GM19043 (cell line): ENCODE results near the gene CEMIP.

ENCODE experiments used
- ATAC-seq: cut with Tn5 transposase; IDR thresholded peaks from one replicate; pipeline ENCODE4 v1.9.1; 2021; ENCODE audit warnings: low read depth; ENCODE audit not compliant: unreplicated experiment

CEMIP gene, protein sequence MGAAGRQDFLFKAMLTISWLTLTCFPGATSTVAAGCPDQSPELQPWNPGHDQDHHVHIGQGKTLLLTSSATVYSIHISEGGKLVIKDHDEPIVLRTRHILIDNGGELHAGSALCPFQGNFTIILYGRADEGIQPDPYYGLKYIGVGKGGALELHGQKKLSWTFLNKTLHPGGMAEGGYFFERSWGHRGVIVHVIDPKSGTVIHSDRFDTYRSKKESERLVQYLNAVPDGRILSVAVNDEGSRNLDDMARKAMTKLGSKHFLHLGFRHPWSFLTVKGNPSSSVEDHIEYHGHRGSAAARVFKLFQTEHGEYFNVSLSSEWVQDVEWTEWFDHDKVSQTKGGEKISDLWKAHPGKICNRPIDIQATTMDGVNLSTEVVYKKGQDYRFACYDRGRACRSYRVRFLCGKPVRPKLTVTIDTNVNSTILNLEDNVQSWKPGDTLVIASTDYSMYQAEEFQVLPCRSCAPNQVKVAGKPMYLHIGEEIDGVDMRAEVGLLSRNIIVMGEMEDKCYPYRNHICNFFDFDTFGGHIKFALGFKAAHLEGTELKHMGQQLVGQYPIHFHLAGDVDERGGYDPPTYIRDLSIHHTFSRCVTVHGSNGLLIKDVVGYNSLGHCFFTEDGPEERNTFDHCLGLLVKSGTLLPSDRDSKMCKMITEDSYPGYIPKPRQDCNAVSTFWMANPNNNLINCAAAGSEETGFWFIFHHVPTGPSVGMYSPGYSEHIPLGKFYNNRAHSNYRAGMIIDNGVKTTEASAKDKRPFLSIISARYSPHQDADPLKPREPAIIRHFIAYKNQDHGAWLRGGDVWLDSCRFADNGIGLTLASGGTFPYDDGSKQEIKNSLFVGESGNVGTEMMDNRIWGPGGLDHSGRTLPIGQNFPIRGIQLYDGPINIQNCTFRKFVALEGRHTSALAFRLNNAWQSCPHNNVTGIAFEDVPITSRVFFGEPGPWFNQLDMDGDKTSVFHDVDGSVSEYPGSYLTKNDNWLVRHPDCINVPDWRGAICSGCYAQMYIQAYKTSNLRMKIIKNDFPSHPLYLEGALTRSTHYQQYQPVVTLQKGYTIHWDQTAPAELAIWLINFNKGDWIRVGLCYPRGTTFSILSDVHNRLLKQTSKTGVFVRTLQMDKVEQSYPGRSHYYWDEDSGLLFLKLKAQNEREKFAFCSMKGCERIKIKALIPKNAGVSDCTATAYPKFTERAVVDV (N-terminal part only)

DNA sequence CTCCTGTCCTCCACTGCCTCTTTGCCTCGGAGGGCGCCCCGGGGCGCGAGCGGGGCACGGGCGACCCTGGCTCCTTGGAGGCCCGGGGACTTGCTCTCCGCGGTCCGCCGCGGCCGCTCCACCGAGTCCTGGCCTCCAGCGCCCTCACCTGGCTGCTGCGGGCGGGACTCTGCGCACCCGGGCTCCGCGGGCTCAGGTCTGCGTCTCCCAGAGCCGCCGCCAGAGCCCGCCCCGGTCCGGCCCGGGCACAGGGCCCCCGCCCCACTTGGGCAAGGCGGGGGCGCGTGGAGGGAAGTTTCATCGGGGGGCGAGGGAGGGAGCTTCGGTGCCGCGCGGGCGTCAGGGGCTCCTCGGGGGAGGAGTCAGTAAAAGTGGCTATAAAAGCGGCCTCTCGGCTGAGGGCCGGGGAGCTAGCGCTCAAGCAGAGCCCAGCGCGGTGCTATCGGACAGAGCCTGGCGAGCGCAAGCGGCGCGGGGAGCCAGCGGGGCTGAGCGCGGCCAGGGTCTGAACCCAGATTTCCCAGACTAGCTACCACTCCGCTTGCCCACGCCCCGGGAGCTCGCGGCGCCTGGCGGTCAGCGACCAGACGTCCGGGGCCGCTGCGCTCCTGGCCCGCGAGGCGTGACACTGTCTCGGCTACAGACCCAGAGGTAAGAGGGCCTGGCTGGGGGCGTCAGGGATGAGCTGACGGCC lies at the start of gene CEMIP:
CEMIP (plus strand) TSS at position 407 of the 694 bp plus-strand sequence. CDS start 94,510 bp downstream, outside the sequence.
- ATAC-seq, result no peak

- ATAC-seq, result no peak
Measured at GRCh38 chr15:80730387-80730786, 48.8 kb upstream of the CEMIP start.

- no peak for ATAC-seq
Measured at GRCh38 chr15:80730926-80731325, 48.2 kb upstream of the CEMIP start.

GRCh38 chr15:80732167-80732566 lies 47.0 kb upstream of the CEMIP start:
- no peak for ATAC-seq

- ATAC-seq, result no peak
Measured at GRCh38 chr15:80732818-80733217, 46.4 kb upstream of the CEMIP start.

GRCh38 chr15:80733460-80733859 lies 45.7 kb upstream of the CEMIP start:
- no peak for ATAC-seq

GRCh38 chr15:80735344-80735743 lies 43.8 kb upstream of the CEMIP start:
- ATAC-seq, result no peak

GRCh38 chr15:80736560-80736959 lies 42.6 kb upstream of the CEMIP start:
- no peak for ATAC-seq

- ATAC-seq, result no peak
Measured at GRCh38 chr15:80739919-80740318, 39.3 kb upstream of the CEMIP start.

DNA sequence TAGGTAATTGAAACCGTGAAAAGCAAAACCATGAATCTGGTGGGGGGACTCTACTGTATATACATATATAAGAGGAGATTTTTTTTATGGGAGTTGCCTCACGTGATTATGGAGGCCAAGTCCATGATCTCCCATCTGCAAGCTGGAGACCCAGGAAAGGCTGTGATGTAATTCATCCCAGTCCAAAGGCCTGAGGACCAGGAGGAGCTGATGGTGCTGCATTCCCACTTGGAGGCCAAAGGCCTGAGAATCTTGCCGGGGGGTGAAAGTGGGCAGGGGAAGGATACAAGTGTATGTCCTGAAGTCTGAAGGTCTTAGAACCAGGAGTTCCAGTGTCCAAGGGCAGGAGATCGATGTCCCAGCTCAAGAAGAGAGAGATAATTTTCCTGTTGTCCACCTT lies 37.1 kb upstream of the CEMIP start:
- ATAC-seq, result no peak

DNA sequence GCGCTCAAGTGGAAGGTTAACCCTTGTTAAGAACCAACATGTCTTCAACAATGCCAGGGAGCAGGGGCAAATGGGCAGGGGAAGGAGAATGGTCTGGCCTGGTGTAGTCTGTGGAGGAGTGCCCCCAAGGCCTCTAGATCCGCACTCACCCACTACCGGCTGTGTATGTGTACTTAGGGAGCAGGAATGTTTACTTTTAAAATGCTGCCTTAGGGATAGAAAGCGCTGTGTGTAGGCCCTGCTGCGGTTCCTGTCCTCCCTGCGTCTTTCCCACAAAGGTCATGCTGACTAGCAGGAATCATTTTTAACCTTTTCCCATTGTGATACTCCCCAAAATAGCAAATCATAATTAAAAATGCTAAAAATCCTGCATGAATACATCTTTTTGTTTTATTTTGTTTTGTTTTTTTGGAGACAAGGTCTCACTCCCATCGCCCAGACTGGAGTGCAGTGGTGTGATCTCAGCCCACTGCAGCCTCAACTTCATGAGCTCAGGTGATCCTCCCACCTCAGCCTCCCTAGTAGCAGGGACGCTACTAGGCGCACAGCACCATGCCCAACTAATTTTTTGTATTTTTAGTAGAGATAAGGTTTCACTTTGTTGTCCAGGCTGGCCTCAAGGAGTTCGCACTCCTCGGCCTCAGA lies 35.9 kb upstream of the CEMIP start:
- ATAC-seq, result no peak

- no peak for ATAC-seq
Measured at GRCh38 chr15:80744415-80744814, 34.8 kb upstream of the CEMIP start.

DNA sequence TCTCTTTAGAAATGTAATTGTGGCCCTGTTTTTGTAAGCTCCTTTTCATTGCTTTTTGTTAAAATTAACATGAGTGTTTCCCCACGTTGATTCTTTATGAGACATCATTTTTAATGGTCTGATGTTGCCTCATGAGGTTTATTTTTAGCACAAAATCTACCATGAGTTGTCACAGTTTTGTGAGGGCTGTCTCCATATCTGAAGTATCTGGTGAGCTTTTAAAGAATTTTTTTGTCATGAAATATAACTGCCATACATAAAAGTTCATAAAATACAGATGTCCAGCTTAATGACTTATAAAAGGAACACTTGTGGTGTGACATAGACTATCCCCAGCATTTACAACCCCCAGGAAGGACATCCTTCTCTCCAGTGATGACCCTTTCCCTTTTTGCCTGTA lies 34.3 kb upstream of the CEMIP start:
- no peak for ATAC-seq

- no peak for ATAC-seq
Measured at GRCh38 chr15:80745888-80746287, 33.3 kb upstream of the CEMIP start.

DNA sequence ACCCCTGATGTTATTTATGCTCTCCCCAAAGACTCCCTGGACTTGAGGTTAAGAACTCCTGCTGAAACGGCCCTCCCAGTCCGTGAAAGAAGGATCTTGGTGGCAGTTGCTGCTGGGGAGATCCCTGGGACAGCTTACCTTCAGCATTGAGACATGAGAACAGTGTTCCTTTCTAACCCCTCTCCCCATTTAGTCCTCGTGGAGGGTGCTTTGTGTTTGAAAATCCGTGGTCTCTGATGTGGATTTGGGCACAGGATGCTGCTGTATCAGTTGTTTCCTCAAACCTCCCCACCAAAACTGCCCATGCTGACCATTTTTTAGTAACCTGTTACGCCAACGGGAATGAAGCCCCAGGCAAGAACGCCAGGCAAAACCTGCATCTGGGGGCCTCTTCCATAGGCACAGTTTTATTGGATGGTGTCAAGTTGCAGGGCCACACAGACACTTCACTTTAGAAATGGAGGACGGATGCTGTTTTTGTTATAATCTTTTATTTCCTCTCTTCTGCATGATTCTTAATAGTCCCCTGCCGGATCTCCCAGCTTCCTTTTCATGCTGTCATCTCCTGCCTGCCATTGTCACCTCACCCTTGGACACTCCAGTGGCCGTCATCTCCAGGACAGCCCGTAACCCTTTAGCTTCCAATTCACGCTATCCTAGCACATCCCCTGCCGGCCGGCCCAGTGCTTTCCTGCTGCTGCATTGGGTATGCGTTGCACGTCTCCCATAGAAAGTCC lies 31.7 kb upstream of the CEMIP start:
- ATAC-seq, result no peak

- no peak for ATAC-seq
Measured at GRCh38 chr15:80749589-80749988, 29.6 kb upstream of the CEMIP start.

DNA sequence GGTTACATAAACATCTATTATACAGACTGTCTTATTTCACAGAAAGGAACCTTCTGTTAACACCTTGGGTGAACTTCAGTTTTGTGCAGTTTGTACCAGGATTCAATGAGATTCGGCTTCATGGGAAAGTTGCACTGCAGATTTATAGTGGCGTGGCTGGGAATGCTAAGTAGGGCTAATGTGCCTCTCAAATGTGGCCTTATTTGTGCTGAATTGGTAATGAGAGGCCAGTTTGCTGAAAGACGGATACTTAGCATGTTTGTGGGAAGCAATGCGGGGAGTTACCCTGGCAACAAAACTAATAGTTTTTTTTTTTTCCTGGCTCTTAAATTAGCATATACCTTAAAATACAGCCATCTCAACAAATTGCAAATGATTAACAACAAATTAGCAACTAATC lies 28.6 kb upstream of the CEMIP start:
- no peak for ATAC-seq

GRCh38 chr15:80752204-80752603 lies 27.0 kb upstream of the CEMIP start:
- ATAC-seq, result no peak

DNA sequence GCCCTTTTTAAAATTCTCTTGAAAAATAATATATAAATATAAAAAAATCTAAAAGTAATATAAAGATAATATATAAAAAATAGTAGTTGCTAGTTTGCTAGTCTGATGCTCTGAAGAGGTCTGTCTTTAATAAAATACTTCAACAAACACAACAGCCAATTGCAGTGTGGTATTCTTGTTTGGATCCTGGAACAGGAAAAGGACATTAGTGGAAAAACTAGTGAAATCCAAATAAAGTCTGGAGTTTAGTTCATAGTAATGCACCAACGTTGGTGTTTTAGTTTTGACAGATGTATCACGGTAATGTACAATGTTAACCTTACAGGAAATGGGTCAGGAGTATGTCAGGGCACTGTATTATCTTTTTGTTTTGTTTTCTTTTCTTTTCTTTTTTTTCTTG lies 26.0 kb upstream of the CEMIP start:
- ATAC-seq, result no peak
